OCI-LY1 (cell line): ENCODE data around the gene HBG1.

Experiments
- H2AFZ ChIP-seq: fragments of 200-600 bp; sonication (generic), shearing (Covaris generic); 2 replicates; pipeline ENCODE4 v1.6.0; 2014; ENCODE audit warnings: antibody characterized with exemption, mild to moderate bottlenecking, low read length
- H3F3A ChIP-seq: fragments of 200-600 bp; sonication (generic), shearing (Covaris generic); 2 replicates; pipeline ENCODE4 v1.6.0; 2014; ENCODE audit warnings: mild to moderate bottlenecking, antibody characterized with exemption, low read length, moderate library complexity; ENCODE audit not compliant: insufficient read depth
- H3K27ac ChIP-seq: fragments of 200-600 bp; sonication (generic); 2 replicates; pipeline ENCODE4 v1.5.1; 2014; ENCODE audit warnings: low read length, mixed run types, mild to moderate bottlenecking, low read depth; ENCODE audit not compliant: poor library complexity, severe bottlenecking
- H3K27me3 ChIP-seq: fragments of 200-600 bp; sonication (generic); 2 replicates; pipeline ENCODE4 v1.6.0; 2014; ENCODE audit warnings: antibody characterized with exemption, mild to moderate bottlenecking, low read length, moderate library complexity; ENCODE audit not compliant: insufficient read depth
- H3K36me3 ChIP-seq: fragments of 200-600 bp; sonication (generic); 2 replicates; pipeline ENCODE4 v1.6.1; 2014; ENCODE audit warnings: mild to moderate bottlenecking, antibody characterized with exemption, low read length, moderate library complexity, mixed read lengths; ENCODE audit not compliant: insufficient read depth
- H3K4me1 ChIP-seq: fragments of 200-600 bp; sonication (generic); 2 replicates; pipeline ENCODE4 v1.5.1; 2014; ENCODE audit warnings: mild to moderate bottlenecking, low read length, moderate library complexity; ENCODE audit not compliant: insufficient read depth, severe bottlenecking
- H3K4me2 ChIP-seq: fragments of 200-600 bp; sonication (generic), shearing (Covaris generic); 2 replicates; pipeline ENCODE4 v1.6.1; 2014; ENCODE audit warnings: low read length
- H3K4me3 ChIP-seq: fragments of 200-600 bp; sonication (generic); 2 replicates; pipeline ENCODE4 v1.5.1; 2014; ENCODE audit warnings: low read length, low read depth, mild to moderate bottlenecking, mixed read lengths; ENCODE audit not compliant: poor library complexity, severe bottlenecking
- H3K79me2 ChIP-seq: fragments of 200-600 bp; shearing (Covaris generic); 2 replicates; pipeline ENCODE4 v1.6.1; 2016; ENCODE audit warnings: mixed run types, low read length, mixed read lengths; ENCODE audit not compliant: insufficient read depth
- H3K9ac ChIP-seq: fragments of 200-600 bp; sonication (generic), shearing (Covaris generic); 2 replicates; pipeline ENCODE4 v1.6.1; 2014; ENCODE audit warnings: mild to moderate bottlenecking, low read length, mixed read lengths
- H3K9me2 ChIP-seq: fragments of 200-600 bp; sonication (generic), shearing (Covaris generic); 2 replicates; pipeline ENCODE4 v1.6.1; 2014; ENCODE audit warnings: low read depth, mild to moderate bottlenecking, low read length, mixed read lengths
- H3K9me3 ChIP-seq: fragments of 200-600 bp; shearing (Covaris generic); 2 replicates; pipeline ENCODE4 v1.6.1; 2014; ENCODE audit warnings: low read length, mixed read lengths
- H4K20me1 ChIP-seq: fragments of 200-600 bp; sonication (generic), shearing (Covaris generic); 2 replicates; pipeline ENCODE4 v1.6.0; 2016; ENCODE audit warnings: mild to moderate bottlenecking, low read length; ENCODE audit not compliant: insufficient read depth
- EZH2 ChIP-seq: fragments of 200-600 bp; sonication (generic), shearing (Covaris generic); IDR thresholded peaks from 2 replicates; pipeline ENCODE4 v1.8.0; 2017; ENCODE audit warnings: borderline replicate concordance, mixed run types, mild to moderate bottlenecking, antibody characterized with exemption, low read length, moderate library complexity, mixed read lengths
- TF ChIP-seq, protein P1 (sequence below): fragments of 200-600 bp; sonication (generic), shearing (Covaris generic); IDR thresholded peaks from 2 replicates; pipeline ENCODE4 v1.5.1; 2017; ENCODE audit warnings: mild to moderate bottlenecking, antibody characterized with exemption, low read length, moderate library complexity, mixed read lengths

The HBG1 gene

GRCh38 chr11:5246772-5247471, 2.7 kb downstream of the HBG1 start:
- TF ChIP-seq EZH2, result no peak
- TF ChIP-seq, protein P1, sequence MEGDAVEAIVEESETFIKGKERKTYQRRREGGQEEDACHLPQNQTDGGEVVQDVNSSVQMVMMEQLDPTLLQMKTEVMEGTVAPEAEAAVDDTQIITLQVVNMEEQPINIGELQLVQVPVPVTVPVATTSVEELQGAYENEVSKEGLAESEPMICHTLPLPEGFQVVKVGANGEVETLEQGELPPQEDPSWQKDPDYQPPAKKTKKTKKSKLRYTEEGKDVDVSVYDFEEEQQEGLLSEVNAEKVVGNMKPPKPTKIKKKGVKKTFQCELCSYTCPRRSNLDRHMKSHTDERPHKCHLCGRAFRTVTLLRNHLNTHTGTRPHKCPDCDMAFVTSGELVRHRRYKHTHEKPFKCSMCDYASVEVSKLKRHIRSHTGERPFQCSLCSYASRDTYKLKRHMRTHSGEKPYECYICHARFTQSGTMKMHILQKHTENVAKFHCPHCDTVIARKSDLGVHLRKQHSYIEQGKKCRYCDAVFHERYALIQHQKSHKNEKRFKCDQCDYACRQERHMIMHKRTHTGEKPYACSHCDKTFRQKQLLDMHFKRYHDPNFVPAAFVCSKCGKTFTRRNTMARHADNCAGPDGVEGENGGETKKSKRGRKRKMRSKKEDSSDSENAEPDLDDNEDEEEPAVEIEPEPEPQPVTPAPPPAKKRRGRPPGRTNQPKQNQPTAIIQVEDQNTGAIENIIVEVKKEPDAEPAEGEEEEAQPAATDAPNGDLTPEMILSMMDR, result no peak
- H2AFZ ChIP-seq, result no peak overlapping the region
- no peaks in the 10 kb centered on the region for H4K20me1 ChIP-seq
- H3K9me2 ChIP-seq, result no peaks in the 10 kb centered on the region
- no peaks in the 10 kb centered on the region for H3F3A ChIP-seq
- H3K79me2 ChIP-seq, result no peaks in the 10 kb centered on the region
- no peaks in the 10 kb centered on the region for H3K4me1 ChIP-seq
- no peak overlapping the region for H3K9ac ChIP-seq
- H3K27ac ChIP-seq, result no peak overlapping the region
- H3K4me3 ChIP-seq, result no peak overlapping the region
- no peaks in the 10 kb centered on the region for H3K27me3 ChIP-seq
- no peak overlapping the region for H3K4me2 ChIP-seq
- no peaks in the 10 kb centered on the region for H3K36me3 ChIP-seq
- H3K9me3 ChIP-seq, result no peaks in the 10 kb centered on the region

DNA sequence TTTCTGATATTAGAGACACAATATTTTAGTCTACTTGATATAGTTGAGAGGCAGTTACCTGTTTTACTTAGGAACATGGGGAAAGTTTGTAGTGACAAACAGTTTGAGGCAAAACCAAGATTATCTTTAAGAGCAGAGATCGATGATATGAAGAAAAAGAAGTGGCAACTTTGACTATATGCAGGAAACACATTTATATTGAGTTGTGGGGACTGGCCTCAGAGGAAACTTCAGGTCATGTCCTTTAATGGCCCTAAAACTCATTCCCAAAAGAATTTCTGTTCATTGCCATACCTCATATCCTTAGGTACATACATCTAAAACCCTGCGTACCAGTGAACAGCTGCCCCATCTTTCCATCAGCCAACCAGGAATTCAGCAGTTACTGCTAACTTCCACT, 4.5 kb downstream of the HBG1 start:
- H3K27ac ChIP-seq, result no peak overlapping the region
- no peaks in the 10 kb centered on the region for H3K36me3 ChIP-seq
- H3K27me3 ChIP-seq, result no peaks in the 10 kb centered on the region
- TF ChIP-seq, protein P1, result no peak
- TF ChIP-seq EZH2, result no peak
- no peak overlapping the region for H3K4me2 ChIP-seq
- no peaks in the 10 kb centered on the region for H3K4me1 ChIP-seq
- no peak overlapping the region for H3K4me3 ChIP-seq
- H3K79me2 ChIP-seq, result no peaks in the 10 kb centered on the region
- H3K9me2 ChIP-seq, result no peaks in the 10 kb centered on the region
- no peaks in the 10 kb centered on the region for H3F3A ChIP-seq
- no peaks in the 10 kb centered on the region for H3K9me3 ChIP-seq
- H4K20me1 ChIP-seq, result no peaks in the 10 kb centered on the region
- no peak overlapping the region for H2AFZ ChIP-seq
- H3K9ac ChIP-seq, result no peak overlapping the region

DNA sequence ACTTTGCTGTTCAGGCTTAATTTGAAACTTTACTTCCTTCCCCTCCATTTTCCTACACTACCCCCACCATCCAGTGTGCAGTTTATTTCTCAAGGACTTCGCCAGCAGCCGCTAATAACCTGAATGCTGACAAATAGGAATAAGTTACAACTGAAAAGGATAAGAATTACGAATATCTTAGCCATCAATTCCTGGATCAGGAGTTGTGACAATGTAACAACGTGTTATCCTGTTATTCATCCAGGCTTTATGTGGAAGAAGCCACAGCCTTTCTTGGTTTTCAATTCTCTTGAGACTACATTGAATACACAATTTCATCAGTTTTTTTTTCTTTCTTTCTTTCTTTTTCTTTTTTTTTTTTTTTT, 5.9 kb downstream of the HBG1 start:
- H3K36me3 ChIP-seq, result no peaks in the 10 kb centered on the region

More for the DNA sequence above, 5.9 kb downstream of the HBG1 start:
- no peaks in the 10 kb centered on the region for H3K79me2 ChIP-seq
- H3K4me1 ChIP-seq, result no peaks in the 10 kb centered on the region
- no peaks in the 10 kb centered on the region for H4K20me1 ChIP-seq
- no peak overlapping the region for H3K27ac ChIP-seq
- H3K9me2 ChIP-seq, result no peaks in the 10 kb centered on the region
- TF ChIP-seq, protein P1, result no peak
- TF ChIP-seq EZH2, result no peak
- no peak overlapping the region for H3K4me3 ChIP-seq
- H3K27me3 ChIP-seq, result no peaks in the 10 kb centered on the region
- no peaks in the 10 kb centered on the region for H3F3A ChIP-seq
- H2AFZ ChIP-seq, result no peak overlapping the region
- no peak overlapping the region for H3K9ac ChIP-seq
- H3K4me2 ChIP-seq, result no peak overlapping the region
- H3K9me3 ChIP-seq, result no peaks in the 10 kb centered on the region
